Calu3 (cell line): ENCODE data around the gene MAD2L1. TPM values are rescaled to one million over a fixed set of nuclear protein-coding genes. Genes with fewer than 3 reads are reported as not detected.

Experiments
- BruUV-seq: library from RNA; stranded (reverse); fragments of 400-500 nt; replicated peaks from 2 replicates; lab custom pipeline; 2021; lab: Mats Ljungman, UMichigan
- CTCF ChIA-PET: fragments of 300-600 bp; sonication (Branson Sonifier 250); formaldehyde crosslinking; loops from one replicate; lab custom pipeline; 2022; ENCODE audit warnings: antibody characterized with exemption; lab: Charles Lee
- DNase-seq: peaks from one replicate; pipeline ENCODE4 v3.0.0; 2022
- H3K27ac Mint-ChIP-seq: one replicate; pipeline ENCODE4 v1.8.0; 2022; ENCODE audit warnings: mixed read lengths; ENCODE audit not compliant: unreplicated experiment
- H3K27me3 Mint-ChIP-seq: one replicate; pipeline ENCODE4 v1.8.0; 2022; ENCODE audit warnings: mixed read lengths; ENCODE audit not compliant: unreplicated experiment
- H3K36me3 Mint-ChIP-seq: one replicate; pipeline ENCODE4 v1.8.0; 2022; ENCODE audit warnings: mild to moderate bottlenecking, moderate library complexity, mixed read lengths; ENCODE audit not compliant: insufficient read depth, unreplicated experiment
- H3K4me1 Mint-ChIP-seq: one replicate; pipeline ENCODE4 v1.8.0; 2022; ENCODE audit warnings: mild to moderate bottlenecking, low read depth, mixed read lengths; ENCODE audit not compliant: unreplicated experiment
- H3K4me3 Mint-ChIP-seq: one replicate; pipeline ENCODE4 v1.8.0; 2022; ENCODE audit warnings: mild to moderate bottlenecking, low read depth, moderate library complexity, mixed read lengths; ENCODE audit not compliant: unreplicated experiment
- H3K9me3 Mint-ChIP-seq: one replicate; pipeline ENCODE4 v1.8.0; 2022; ENCODE audit warnings: low read depth, mixed read lengths; ENCODE audit not compliant: unreplicated experiment
- intact Hi-C: fragments of 100-400 bp; cut with micrococcal nuclease; formaldehyde crosslinking; loops from one replicate; pipeline ENCODE4 v1.10.0; 2022; ENCODE audit not compliant: unreplicated experiment
- total RNA-seq: library from RNA; stranded (reverse); gene quantifications from 2 replicates; pipeline ENCODE4 v1.2.3, GENCODE V29; 2022
- TF ChIP-seq, protein P1 (sequence below): fragments of 200-600 bp; IDR thresholded peaks from one replicate; pipeline ENCODE4 v1.8.0; 2022; ENCODE audit warnings: antibody characterized with exemption; ENCODE audit not compliant: unreplicated experiment

The MAD2L1 gene
- total RNA-seq, 1 experiment from 2014 or later, result 42.9 TPM

DNA sequence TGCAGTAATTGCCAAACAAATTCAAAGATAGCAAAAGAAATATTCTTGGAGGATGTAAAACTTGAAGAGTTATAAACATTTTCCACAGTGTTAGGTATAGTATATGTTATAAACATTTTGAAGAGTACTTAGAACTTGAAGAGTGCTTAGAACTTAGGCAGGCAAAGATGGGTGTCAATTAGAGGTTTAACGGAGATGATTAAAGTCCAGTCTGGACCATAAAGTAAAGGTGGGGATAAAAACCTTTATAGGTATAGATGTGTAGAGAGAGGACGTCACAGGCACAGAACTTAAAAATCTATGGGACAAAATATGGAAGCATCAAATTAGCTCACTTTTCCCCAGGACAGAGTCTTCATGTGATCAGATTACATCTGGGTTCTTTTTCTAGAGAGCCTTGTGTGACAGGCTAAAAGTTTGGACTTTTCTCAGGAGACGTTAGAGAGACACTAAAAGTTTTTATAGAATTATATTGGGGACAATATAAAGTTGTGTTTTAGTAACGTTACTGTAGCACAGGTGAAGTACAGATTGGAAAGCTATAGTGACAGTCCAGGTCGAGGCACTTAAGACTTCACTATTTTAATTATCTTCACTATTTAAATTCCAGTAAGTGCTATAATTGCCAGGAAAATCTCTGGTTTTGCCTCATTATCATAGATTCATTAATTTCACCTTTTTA lies 13.3 kb upstream of the MAD2L1 start:
- CTCF ChIA-PET, result interaction anchor here (0.7 kb wide), 1 partner anchor 77 kb away, joined by 4 read pairs; no protein-coding TSS in a partner anchor
- no peaks in the 10 kb centered on the region for H3K4me1 Mint-ChIP-seq
- no peak overlapping the region for H3K4me3 Mint-ChIP-seq
- DNase-seq, result no peak
- intact Hi-C loops, result no loop called here
- no TSS peak for BruUV-seq
- no peaks in the 10 kb centered on the region for H3K36me3 Mint-ChIP-seq
- no peaks in the 10 kb centered on the region for H3K9me3 Mint-ChIP-seq
- H3K27me3 Mint-ChIP-seq, result no peaks in the 10 kb centered on the region
- TF ChIP-seq, protein P1, sequence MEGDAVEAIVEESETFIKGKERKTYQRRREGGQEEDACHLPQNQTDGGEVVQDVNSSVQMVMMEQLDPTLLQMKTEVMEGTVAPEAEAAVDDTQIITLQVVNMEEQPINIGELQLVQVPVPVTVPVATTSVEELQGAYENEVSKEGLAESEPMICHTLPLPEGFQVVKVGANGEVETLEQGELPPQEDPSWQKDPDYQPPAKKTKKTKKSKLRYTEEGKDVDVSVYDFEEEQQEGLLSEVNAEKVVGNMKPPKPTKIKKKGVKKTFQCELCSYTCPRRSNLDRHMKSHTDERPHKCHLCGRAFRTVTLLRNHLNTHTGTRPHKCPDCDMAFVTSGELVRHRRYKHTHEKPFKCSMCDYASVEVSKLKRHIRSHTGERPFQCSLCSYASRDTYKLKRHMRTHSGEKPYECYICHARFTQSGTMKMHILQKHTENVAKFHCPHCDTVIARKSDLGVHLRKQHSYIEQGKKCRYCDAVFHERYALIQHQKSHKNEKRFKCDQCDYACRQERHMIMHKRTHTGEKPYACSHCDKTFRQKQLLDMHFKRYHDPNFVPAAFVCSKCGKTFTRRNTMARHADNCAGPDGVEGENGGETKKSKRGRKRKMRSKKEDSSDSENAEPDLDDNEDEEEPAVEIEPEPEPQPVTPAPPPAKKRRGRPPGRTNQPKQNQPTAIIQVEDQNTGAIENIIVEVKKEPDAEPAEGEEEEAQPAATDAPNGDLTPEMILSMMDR, result no peak
- H3K27ac Mint-ChIP-seq, result no peak overlapping the region

DNA sequence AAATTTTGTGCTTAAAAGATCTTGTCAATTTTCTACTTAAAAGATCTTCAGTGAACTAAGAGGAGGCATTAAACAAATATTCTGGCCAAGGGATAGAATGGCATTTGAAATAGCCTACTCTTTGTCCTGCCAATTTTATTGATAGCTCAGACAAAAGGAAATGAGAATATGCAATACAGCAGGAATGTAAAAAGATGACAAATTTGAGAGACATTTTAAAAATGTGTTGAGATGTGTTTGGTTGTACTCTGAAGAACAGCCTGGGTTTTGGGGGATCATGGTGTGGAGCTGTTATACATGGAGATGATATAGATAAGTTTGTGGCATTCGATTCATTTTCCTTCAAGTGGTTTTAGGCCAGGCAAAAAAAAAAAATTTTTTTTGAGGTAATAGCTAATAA lies 11.6 kb upstream of the MAD2L1 start:
- no peak for DNase-seq
- H3K9me3 Mint-ChIP-seq, result no peaks in the 10 kb centered on the region
- intact Hi-C loops, result no loop called here
- H3K4me1 Mint-ChIP-seq, result no peaks in the 10 kb centered on the region
- H3K27ac Mint-ChIP-seq, result no peak overlapping the region
- TF ChIP-seq, protein P1, result no peak
- H3K4me3 Mint-ChIP-seq, result no peak overlapping the region
- BruUV-seq, result no TSS peak
- no peaks in the 10 kb centered on the region for H3K27me3 Mint-ChIP-seq
- no peaks in the 10 kb centered on the region for H3K36me3 Mint-ChIP-seq
- CTCF ChIA-PET, result no interaction called here

- peaks cover 18% of the 10 kb centered on the region for H3K36me3 Mint-ChIP-seq
- intact Hi-C loops, result loop anchor here (1.0 to 5.0 kb wide), 4 partner anchors 86 to 1042 kb away; no protein-coding TSS in a partner anchor
- DNase-seq, result peak; percentile 38
- no peaks in the 10 kb centered on the region for H3K27me3 Mint-ChIP-seq
- BruUV-seq, result no TSS peak
- CTCF ChIA-PET, result no interaction called here
- H3K4me3 Mint-ChIP-seq, result no peak overlapping the region
- peaks cover 13% of the 10 kb centered on the region for H3K4me1 Mint-ChIP-seq
- H3K9me3 Mint-ChIP-seq, result no peaks in the 10 kb centered on the region
- TF ChIP-seq, protein P1, result peak; percentile 30
- H3K27ac Mint-ChIP-seq, result no peak overlapping the region
These were observed 4.6 kb upstream of the MAD2L1 start for GRCh38 chr4:120071192-120071795.

- no peak for DNase-seq
- CTCF ChIA-PET, result no interaction called here
- peaks cover 26% of the 10 kb centered on the region for H3K36me3 Mint-ChIP-seq
- no peaks in the 10 kb centered on the region for H3K27me3 Mint-ChIP-seq
- intact Hi-C loops, result loop anchor here (2.0 to 5.0 kb wide), 3 partner anchors 87 to 1043 kb away; no protein-coding TSS in a partner anchor
- TF ChIP-seq, protein P1, result no peak
- no peaks in the 10 kb centered on the region for H3K9me3 Mint-ChIP-seq
- BruUV-seq, result no TSS peak
- peaks cover 13% of the 10 kb centered on the region for H3K4me1 Mint-ChIP-seq
- H3K4me3 Mint-ChIP-seq, result no peak overlapping the region
- H3K27ac Mint-ChIP-seq, result no peak overlapping the region
These were observed 3.5 kb upstream of the MAD2L1 start for GRCh38 chr4:120070196-120070595.
